Esophagus squamous epithelium (tissue), 5 donors: ENCODE data around the gene LAMC3. TPM values are rescaled to one million over a fixed set of nuclear protein-coding genes. Genes with fewer than 3 reads are reported as not detected.

Source experiments
- DNase-seq: peaks from one replicate; lab custom pipeline; 2025; lab: John Stamatoyannopoulos, UW
- H3K27ac ChIP-seq, 4 donors: fragments of 200-600 bp; sonication (generic); one replicate each; pipeline ENCODE4 v1.5.1; 2016 to 2019; ENCODE audit warnings: mild to moderate bottlenecking in 1 of 4
- H3K27me3 ChIP-seq, 4 donors: fragments of 200-600 bp; sonication (generic); 1 replicate in 3 of 4; 2 replicates in 1 of 4; pipeline versions ENCODE4 v1.5.1 to v1.6.0; 2017 to 2021; ENCODE audit warnings: antibody characterized with exemption in 1 of 4
- H3K36me3 ChIP-seq, 3 donors: fragments of 200-600 bp; sonication (generic); one replicate each; pipeline ENCODE4 v1.5.1; 2016 to 2019
- H3K4me1 ChIP-seq, 3 donors: fragments of 200-600 bp; sonication (generic); one replicate each; pipeline ENCODE4 v1.5.1; 2017 to 2019
- H3K4me3 ChIP-seq, 4 donors: fragments of 200-600 bp; sonication (generic); 1 replicate in 3 of 4; 2 replicates in 1 of 4; pipeline ENCODE4 v1.5.1; 2016 to 2019; ENCODE audit warnings: mild to moderate bottlenecking in 2 of 4, moderate library complexity in 1 of 4
- H3K9me3 ChIP-seq, 3 donors: fragments of 200-600 bp; sonication (generic); one replicate each; pipeline ENCODE4 v1.5.1; 2016 to 2019
- CTCF ChIP-seq, 6 experiments: fragments of 450-650 bp in 4 of 6; fragments of 200-600 bp in 2 of 6; sonication (generic) in 2 of 6; IDR thresholded peaks; one replicate each; pipeline ENCODE4 v1.5.1; 2016 to 2019; ENCODE audit warnings: antibody characterized with exemption in 6 of 6, mild to moderate bottlenecking in 4 of 6, moderate library complexity in 4 of 6
- POLR2A ChIP-seq, 4 donors: fragments of 450-650 bp; IDR thresholded peaks; one replicate each; pipeline ENCODE4 v1.6.1; 2017; ENCODE audit warnings: antibody characterized with exemption in 4 of 4, mild to moderate bottlenecking in 4 of 4, moderate library complexity in 3 of 4
- WGBS, 2 donors: methylation state at CpG; one replicate each; pipeline ENCODE4 v1.1.5; 2018; 5-methylcytosine and 5-hydroxymethylcytosine counted together
- intact Hi-C: fragments of 100-400 bp; cut with DNase I; formaldehyde crosslinking; loops from one replicate; pipeline ENCODE4 v1.15.0; 2022
- total RNA-seq, 4 donors: library from RNA; depleted of rRNA; stranded (reverse); fragments of >200 nt; gene quantifications; one replicate each; pipeline ENCODE4 v1.1.0, GENCODE V29; 2016
- donor health status: DM: yes; HTN: yes; CAD: no.

The LAMC3 gene
- total RNA-seq, 4 donors from 2014 or later, result 0.53 to 4.6 (median 2.7) TPM

GRCh38 chr9:130970855-130971254 lies 38.1 kb upstream of the LAMC3 start:
- DNase-seq, result no peak
- TF ChIP-seq POLR2A (IDR thresholded peaks at IDR 0.05) (no peak), CTCF (IDR thresholded peaks at IDR 0.05) (no peak)
- 63 to 65% methylated on average over 3 of the region's 3 CpGs for WGBS, 2 donors
- H3K4me3 ChIP-seq, result no peak overlapping the region
- no peaks in the 10 kb centered on the region for H3K9me3 ChIP-seq
- intact Hi-C loops, result no loop called here
- peaks cover 0 to 48% (median 0%) of the 10 kb centered on the region in 4 donors for H3K27me3 ChIP-seq
- no peaks in the 10 kb centered on the region for H3K4me1 ChIP-seq
- no peaks in the 10 kb centered on the region for H3K36me3 ChIP-seq
- no peak overlapping the region for H3K27ac ChIP-seq

GRCh38 chr9:130971294-130971849 lies 37.6 kb upstream of the LAMC3 start:
- no peak for DNase-seq
- Histone ChIP-seq H3K36me3 (no peaks in the 10 kb centered on the region), H3K9me3 (no peaks in the 10 kb centered on the region), H3K27ac (no peak overlapping the region), H3K4me1 (no peaks in the 10 kb centered on the region), H3K27me3 (peaks cover 0 to 53% (median 0%) of the 10 kb centered on the region in 4 donors), H3K4me3 (no peak overlapping the region)
- intact Hi-C loops, result no loop called here
- TF ChIP-seq CTCF (IDR thresholded peaks at IDR 0.05) (no peak), POLR2A (IDR thresholded peaks at IDR 0.05) (no peak)
- 62 to 83% methylated on average over 8 to 10 of the region's 12 CpGs for WGBS, 2 donors

DNA sequence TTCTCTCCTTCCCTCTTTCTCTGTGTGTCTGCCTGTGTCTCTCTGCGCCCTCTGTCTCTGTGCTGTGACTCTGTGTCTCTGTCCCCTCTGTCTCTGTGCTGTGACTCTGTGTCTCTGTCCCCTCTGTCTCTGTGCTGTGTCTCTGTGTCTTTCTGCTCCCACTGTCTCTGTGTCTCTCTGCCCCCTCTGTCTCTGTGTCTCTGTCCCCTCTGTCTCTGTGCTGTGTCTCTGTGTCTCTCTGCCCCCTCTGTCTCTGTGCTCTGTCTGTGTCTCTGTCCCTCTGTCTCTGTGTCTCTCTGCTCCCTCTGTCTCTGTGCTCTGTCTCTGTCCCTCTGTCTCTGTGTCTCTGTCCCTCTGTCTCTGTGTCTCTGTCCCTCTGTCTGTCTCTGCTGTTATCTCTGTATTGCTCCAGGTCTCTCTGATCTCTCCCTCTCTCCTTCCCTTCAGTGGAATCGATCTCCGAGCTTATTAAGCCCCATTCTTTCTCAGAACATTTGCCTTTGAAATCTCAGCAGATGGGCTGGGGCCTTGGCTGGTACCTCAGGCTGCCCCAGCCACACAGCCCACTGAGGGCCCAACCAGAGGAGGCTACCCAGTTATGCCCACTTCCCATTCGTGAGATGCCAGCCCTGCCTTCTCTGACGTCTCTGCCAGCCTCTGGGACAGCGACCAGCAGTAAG lies 36.6 kb upstream of the LAMC3 start:
- WGBS, 2 donors, result 69 to 72% methylated on average over 3 to 4 of the region's 6 CpGs

GRCh38 chr9:130972957-130973685 lies 35.9 kb upstream of the LAMC3 start:
- Histone ChIP-seq H3K9me3 (no peaks in the 10 kb centered on the region), H3K4me1 (no peaks in the 10 kb centered on the region), H3K4me3 (no peak overlapping the region), H3K27ac (no peak overlapping the region), H3K36me3 (no peaks in the 10 kb centered on the region), H3K27me3 (peaks cover 0 to 63% (median 0%) of the 10 kb centered on the region in 4 donors)
- no peak for DNase-seq
- TF ChIP-seq CTCF (IDR thresholded peaks at IDR 0.05), result no peak
- TF ChIP-seq POLR2A (IDR thresholded peaks at IDR 0.05), result no peak
- intact Hi-C loops, result no loop called here
- WGBS, 2 donors, result 64 to 87% methylated on average over 8 to 17 of the region's 19 CpGs

More for the DNA sequence above, 36.6 kb upstream of the LAMC3 start:
- TF ChIP-seq CTCF (IDR thresholded peaks at IDR 0.05), result no peak
- H3K36me3 ChIP-seq, result no peaks in the 10 kb centered on the region
- H3K9me3 ChIP-seq, result no peaks in the 10 kb centered on the region
- no peak overlapping the region for H3K4me3 ChIP-seq
- intact Hi-C loops, result no loop called here
- no peak overlapping the region for H3K27ac ChIP-seq
- DNase-seq, result no peak
- H3K4me1 ChIP-seq, result no peaks in the 10 kb centered on the region
- peaks cover 0 to 61% (median 0%) of the 10 kb centered on the region in 4 donors for H3K27me3 ChIP-seq
